Stimulated activated CD8-positive, alpha-beta memory T cell treated with anti-CD3 and anti-CD28 coated beads, Interleukin-4, amount 100 ng/mL, for 4 hours (primary cell): ENCODE measurements around the gene KRTAP5-6.

Experiments used
- DNase-seq, 2 donors: peaks; one replicate each; pipeline ENCODE4 v3.0.0-alpha.2; 2020; ENCODE audit warnings: low read depth in 2 of 2, low spot score in 1 of 2

Gene KRTAP5-6

GRCh38 chr11:1746511-1746931, 49.5 kb downstream of the KRTAP5-6 start:
- DNase-seq, result no peak

DNA sequence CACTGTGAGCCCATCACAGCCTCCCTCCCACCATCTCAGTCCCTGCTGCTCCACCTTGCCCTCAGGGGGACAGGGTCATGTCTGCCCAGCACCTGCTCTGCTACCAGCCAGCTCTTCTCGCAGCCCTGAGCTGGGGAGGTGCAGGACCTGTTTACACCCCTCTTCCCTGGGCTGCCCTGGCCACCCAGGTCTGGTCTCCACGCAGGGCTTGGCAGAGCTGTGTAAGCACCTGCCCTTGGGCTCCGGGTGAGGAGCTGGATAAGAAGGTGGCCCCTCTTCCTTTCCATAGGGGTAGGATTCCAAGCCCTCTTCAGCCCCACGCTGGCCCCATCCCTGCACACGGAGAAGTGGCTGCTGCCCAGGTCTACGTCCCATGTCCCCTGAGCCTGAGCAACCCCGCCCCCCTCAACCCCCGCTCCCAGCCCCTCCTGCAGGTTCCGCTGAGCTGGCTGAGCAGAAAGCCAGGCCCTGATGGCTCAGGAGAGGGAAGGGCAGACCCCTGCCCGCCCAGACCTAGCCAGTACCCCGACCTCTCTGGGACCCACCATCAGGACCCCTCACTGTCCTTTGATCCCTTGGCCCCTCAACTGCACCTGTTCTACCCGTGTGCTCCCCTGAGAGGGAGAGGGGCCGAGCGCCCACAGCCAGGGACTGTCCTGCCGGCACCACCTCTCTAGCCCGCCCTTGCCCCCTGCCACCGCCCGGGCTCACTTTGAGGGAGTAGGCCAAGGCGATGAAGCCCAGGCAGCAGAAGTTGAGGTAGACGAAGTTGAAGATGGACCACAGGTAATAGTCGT, 50.2 kb downstream of the KRTAP5-6 start:
- no peak for DNase-seq
